OCI-M2 (cell line): ENCODE data around the gene ATP1A1.

Experiments used
- DNase-seq: peaks from one replicate; lab custom pipeline; 2025; ENCODE audit not compliant: unreplicated experiment; lab: John Stamatoyannopoulos, UW

Gene ATP1A1

DNA sequence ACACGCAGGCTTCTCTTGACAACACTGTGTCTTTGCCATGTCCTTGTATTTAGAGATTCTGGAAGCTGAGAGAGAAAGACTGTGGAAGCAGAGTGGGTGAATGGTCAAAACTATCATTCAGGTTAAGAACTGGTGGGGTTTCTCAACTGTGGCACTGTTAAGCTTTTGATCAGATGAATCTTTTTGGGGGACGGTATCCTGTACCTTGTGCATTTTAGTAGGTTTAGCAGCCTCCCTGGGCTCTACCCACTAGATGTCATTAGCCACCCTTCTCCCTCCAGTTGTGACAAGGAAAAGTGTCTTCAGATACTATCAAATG, 39.4 kb downstream of the ATP1A1 start:
- DNase-seq = no peak

DNA sequence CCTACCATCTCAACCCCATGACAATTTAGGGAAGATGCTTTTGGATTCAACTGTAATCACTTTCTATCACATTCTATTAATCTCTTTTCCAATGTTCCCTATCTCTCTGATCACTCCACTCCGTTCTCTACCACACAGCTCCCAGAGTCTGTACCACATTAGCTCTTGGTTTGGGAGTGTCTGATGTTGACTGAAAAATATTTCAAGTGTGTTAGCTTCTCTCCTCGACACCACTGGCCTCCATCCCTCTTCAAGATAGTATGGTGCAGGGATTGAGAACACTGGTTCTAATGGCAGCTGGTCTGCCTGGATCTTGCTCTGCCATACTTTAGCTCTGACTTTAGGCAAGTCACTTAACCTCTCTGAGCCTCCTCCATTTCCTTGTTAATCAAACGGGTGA, 39.9 kb downstream of the ATP1A1 start:
- DNase-seq = no peak

DNA sequence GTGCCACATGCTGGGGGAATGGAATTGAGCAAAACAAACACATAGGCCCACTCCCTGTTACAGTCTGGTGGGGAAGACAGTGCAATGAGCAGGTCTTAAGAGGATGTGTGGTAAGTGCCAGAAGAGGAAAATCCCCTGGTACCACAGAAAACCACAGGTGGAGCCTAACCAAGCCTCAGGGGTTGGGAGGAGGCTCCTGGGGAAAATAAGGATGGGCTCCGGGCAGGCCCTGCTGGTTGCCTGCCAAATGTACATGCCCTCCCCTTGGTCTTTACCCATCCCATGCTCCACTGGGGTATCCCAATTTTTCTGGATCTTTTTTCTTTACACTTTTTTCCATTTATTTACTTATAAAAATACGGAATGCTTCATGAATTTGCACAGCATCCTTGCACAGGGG, 40.4 kb downstream of the ATP1A1 start:
- no peak for DNase-seq

DNA sequence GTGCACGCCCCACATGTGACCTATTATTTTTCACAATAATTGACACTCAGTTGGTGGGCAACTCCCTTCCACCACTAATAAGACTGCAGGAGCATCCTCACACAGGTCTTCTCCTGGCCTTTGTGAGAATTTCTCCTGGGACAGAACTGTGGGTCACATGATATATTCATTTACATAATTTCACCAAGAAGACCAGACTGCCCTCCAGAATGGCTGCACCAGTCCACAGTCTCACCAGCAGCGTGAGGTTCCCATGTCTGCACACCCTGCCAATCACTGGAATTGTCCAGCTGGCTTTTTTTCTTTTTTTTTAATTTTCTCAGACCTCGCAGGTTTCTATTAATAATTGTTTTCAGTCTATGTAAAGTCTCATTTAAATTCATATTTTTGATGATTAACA, 41.3 kb downstream of the ATP1A1 start:
- no peak for DNase-seq

DNA sequence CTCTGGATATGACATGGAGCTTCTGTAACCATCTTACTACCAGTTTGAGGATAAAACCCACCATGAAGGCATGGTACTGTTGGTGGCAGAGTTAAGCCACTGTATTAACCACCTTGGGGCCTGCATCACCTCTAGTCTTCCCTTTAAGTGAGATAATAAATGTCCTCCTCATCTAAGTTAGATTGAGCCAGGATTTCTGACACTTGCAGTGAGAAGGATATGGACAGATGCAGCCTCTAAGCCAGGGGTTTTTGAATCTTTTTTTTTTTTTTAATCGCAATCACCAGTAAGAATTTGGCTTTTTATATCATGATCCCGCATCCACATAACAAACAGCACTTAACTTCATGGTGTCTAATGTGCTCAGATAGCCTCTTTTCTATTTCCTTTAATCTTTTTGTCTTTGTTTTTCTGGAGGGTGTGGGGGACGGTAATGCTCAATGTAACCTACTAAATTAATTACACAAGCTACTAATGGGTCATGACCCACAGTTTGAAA, 42.2 kb downstream of the ATP1A1 start:
- DNase-seq = no peak

DNA sequence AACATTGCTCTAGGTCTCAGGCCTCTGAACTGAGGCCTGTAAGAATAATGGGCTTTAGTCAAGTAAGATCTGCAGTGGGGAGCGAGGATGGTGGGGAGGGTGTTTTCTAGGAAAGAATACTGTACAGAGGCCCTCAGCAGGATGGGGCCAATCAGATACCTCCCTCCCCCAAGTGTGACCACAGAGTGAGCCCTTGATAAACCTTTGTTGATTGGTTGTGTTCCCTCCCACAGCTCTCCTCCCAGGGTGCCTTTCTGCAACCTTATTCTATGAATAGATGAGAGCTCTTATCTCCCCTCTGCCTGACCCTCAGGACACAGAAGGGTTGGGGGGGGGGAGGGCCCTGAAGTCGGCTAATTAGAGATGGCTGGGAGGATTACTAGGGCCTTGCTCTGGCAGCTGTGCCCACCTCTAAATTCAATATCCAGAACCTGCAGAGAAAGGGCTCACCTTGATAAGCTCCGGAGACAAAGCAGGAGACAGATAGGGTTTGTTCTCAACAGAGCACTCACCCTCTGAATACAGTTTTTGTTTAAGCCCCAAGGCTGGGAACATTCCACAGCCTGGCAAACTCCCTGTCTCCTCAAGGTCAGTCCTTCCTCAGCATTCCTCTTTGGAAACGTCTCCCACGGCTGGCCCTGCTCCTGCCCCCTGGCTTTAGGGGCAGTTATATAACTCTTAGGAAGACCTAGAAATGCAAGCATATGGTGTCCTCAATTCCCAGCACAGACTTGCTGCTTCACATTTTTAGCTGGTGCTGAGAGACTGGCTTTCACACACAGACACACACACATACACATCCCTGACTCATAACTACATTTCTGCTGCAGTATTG, 42.9 kb downstream of the ATP1A1 start:
- peak; percentile 25 for DNase-seq

DNA sequence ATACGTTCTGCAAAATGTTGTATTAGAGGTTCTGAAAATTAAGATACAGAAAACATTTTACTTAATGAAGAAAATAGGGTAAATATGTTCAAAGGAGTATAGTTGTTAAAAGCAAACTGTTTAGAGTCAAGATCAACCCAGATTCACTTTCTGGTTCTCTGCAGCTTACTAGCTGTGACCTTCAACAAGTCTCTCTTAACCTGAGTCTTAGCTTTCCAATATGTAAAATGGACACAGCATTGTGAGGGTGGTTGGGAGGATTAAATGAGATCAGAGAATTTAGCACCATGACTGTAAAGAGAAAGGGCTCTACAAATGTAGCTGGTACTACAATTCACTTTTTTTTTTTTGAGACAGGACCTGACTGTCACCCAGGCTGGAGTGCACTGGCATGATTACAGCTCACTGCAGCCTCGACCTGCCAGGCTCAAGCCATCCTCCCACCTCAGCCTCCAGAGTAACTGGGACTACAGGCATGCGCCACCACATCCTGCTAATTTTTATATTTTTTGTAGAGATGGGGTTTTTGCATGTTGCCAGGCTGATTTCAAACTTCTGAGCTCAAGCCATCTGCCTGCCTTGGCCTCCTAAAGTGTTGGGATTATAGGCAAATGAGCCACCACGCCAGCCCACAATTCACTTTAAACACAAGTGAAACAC, 43.9 kb downstream of the ATP1A1 start:
- DNase-seq = no peak

DNA sequence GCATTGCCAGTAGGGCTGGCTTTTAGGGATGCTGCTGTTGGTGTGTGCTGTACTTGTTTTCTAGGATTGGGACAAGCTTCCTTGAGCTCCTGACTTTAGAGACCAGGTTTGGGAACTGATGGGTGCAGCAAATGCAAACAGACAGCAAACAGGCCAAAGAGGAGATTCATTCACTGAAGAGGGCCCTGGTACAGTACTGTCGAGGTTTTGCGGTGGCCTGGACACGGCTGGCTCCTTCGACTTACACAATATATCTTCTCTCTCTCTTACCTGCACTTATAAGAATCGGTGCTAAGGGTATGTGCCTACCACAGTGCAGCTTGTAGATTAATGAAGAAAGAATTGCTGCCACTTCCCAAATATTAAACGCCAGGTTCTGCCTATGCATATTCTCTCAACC, 44.6 kb downstream of the ATP1A1 start:
- no peak for DNase-seq

DNA sequence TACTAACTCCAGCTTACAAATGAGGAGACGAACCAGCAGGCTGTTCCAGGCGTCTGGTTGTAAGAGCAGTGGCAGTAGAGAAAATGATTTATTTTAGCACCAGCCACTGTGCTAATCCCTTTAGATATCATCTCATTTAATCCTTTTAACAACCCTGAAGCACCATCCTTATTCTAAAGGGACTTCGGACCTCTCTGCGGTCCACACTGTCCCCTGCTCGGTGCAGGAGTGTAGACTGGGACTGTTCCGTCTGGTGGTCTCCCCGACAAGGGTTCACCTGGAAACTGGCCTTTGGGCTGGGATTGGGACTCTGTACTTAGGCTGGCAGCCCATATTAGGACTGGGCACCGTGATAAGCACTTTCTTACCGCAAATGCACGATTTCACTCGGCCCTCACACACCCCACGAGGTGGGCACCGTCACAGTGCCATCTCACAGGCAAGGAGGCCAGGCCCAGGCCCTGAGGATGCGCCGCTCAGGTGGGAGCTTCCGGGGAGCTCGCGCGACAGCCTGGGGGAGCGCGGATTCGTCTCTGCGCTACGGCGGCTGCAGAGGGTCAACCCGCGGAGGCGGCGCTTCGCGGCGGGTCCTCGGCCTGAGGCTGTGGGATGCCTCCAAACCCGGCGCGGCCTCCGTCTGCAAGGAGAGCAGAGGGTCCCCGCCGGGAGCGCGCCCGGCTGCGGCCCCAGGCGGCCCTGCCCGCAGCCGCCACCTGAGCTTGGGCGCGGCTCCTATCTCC, 45.2 kb downstream of the ATP1A1 start:
- no peak for DNase-seq

DNA sequence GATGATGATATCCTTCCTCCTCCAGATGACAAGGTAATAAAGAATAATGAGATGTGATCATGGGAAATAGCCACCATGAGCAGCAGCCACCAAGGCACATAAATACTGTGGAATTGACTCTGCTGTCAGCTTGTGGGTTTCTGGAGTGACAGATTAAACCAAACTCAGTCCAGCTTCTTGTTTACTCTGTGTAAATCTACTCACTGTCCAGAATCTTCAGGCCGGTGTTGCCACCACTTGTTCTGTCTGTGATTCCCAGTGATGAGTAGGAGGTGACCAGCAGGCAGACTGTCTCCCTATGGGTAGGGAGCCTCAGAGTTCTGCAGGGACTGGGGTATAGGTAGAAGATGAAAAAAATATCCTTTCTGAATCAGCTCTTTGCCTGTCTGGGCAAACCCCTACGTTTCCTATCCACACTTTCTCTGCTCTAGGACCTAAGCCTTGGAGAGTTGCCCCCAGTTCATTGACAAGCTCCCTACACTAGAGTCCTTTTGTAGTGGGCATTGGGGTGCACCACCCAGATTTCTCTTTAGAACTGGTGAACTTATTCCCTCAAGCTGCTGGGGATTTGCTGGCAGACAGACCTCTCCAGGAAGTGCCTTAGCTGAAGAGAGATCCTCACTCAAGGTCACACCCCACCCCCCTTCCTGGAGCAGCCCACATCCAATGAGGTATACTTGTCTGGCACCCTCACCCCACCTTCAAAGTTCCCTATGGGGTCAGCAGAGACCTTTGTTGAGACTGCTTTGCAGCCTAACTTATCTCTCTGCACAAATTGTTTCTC, 47.6 kb downstream of the ATP1A1 start:
- no peak for DNase-seq

DNA sequence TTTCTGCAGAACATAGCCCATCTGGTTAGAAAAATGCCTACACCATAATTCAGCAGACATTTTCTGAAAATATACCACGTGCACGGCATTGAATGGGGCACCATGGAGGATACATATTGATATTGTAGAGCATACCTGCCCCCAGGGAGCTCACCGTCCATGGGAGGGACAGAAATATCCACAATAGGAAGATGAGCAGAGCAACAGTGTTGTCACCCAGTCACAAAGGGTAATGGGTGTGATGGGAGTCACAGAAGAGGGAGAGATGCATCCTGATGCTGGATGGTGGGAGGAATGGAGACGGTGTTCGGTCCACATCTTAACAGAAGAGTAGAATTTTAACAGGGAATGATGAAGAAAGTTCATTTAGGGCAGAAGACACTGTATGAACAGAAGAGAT, 51.4 kb downstream of the ATP1A1 start:
- DNase-seq = no peak

DNA sequence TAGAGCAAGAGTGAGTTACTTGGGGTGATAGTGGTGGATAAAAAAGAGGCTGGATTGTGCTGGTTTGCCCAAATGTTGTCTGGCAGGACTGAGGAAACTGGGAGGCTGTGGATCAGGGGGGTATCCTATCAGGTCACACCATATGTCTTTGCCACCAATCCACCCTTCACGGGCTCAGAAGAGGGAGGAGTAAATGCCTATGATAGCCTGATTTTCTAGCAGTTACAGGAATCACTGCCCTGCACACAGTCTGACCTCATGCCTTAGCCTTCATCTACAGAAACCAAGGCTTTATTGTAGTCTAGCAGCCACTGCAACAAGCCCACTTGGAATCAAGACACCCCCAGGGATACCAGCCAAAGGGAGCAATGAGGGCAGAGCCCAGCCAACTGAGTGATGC, 51.8 kb downstream of the ATP1A1 start:
- no peak for DNase-seq

DNA sequence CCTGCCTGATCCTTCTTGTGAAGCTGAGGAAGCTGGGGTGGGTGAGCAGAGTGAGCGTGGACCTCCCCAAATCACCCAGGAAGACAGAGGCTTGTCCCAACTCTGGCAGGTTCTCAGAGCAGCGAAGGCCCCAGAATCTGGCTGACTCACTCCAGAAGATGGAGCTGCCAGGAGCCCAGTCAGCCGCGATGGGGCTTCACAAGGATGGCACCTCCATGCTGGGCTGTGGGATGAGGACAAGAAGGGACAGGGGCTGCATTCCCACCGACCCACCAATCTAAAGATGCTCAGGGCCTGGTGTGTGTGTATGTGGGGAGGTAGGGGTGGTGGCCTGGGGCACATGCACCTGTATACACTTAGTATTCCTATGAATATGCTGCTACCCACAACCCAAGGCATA, 52.9 kb downstream of the ATP1A1 start:
- DNase-seq = no peak

DNA sequence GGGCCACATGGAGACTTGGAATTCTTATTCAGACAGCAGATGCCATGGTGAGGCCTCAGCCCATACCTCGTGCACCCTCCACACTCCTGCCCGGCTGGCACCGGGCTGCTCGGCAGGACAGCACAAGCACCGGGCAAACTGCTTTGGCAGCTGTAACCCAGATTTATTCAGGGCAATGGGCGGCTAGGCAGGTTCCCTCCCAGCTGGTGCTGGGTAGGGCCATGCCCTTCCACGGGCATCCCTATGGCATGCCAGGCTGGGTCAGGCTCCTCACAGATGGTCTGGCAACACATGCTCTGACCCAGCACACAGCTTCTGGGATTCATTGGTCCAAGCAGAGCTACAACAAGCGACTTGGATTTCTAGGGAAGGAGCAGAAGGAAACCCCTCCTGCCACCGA, 53.4 kb downstream of the ATP1A1 start:
- DNase-seq = no peak

DNA sequence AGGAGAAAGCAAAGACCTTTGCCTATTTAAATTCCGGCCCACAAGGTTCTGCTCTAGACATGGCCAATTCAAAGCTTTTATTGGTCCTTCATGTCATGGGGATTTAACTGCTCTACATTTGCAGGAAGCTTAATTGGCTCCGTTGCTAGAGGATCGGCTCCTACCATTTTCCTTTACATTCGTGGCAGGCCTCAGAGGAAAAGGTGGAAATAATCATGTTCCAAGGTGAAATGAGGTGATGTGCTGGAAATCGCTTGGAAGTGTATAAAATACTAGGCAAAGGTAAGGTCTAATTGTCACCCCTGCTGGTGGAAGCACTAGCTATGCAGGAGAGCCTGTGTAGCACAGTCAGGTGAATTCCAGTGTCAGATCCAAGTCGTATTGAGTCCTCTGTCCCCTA, 55.5 kb downstream of the ATP1A1 start:
- DNase-seq = no peak

DNA sequence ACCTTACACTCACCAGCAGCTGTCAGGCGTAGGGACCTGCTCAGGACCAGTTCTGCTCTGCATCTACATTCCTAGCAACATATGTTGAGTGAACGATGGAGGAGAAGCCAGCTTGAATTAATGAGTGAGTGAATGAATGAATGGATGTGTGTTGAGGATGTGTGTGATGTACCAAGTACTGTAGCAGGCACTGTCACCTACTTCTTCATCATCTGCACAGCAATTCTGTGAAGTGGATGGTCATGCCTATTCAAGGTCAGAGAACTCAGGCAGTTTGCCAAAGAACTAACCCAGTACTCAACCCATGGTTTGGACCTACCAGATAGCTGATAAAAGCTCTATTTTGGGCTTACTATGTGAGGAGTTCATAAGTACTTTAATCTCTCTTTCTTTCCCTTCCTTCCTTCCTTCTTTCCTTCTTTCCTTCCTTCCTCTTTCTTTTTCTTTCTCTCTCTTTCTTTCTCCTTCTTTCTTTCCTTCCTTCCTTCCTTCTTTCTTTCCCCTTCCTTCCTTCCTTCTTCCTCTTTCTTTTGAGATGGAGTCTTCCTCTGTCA, 56.9 kb downstream of the ATP1A1 start:
- no peak for DNase-seq

DNA sequence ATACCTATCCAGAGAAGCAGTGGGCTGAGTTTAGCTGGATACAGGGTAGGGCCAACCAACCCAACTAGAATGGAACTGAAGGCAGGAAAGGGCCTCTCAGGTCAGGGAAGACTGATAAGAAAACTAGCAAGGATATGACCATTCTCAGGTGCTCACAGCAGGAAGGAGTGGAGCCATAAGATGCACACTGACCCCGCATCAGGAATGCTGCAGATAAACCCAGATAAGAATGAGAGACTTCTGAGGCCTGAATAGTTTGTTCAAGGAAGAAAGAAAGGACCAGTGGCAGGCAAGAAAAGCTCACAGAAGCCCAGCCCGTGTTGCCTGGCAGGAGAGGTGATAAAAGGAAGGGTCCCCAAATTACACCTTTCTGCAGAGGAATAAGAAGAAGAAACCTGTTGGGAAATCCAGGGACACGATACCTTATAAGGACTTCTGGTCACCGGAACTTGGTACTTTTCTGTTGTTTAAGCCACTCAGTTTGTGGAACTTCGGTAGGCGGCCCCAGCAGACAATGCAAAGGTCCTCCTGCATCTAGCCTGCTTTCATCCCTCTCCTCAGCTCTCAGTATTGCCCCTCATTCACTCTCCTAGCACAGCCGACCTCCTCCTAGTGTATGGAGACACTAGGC, 58.9 kb downstream of the ATP1A1 start:
- no peak for DNase-seq

DNA sequence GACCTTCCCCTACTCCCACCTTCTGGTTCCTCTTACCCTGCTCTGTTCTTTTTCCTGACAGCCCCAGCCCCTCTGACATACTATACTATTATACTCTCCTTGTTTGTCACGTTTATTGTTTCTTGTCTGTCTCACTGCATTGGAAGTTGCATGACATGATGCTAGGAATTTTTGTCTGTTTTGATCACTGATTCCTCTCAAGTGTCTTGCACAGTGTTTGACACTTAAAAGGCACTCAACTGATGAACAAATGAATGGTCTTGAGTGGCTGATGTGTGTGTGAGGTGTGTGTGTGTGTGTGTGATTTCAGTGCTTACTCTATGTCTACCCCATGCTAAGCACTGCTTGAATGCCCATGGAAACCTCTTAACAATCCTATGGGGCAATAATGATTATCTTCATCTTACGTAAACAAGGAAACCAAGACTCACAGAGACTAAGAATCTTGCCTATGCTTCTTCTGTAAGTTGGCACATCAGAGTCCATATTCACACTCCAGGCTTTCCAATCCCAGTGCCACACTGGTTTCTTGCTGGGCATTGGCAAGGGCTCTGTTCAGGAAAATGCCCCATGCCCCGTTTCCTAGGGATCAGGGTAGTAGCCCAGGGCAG, 59.7 kb downstream of the ATP1A1 start:
- DNase-seq = no peak

DNA sequence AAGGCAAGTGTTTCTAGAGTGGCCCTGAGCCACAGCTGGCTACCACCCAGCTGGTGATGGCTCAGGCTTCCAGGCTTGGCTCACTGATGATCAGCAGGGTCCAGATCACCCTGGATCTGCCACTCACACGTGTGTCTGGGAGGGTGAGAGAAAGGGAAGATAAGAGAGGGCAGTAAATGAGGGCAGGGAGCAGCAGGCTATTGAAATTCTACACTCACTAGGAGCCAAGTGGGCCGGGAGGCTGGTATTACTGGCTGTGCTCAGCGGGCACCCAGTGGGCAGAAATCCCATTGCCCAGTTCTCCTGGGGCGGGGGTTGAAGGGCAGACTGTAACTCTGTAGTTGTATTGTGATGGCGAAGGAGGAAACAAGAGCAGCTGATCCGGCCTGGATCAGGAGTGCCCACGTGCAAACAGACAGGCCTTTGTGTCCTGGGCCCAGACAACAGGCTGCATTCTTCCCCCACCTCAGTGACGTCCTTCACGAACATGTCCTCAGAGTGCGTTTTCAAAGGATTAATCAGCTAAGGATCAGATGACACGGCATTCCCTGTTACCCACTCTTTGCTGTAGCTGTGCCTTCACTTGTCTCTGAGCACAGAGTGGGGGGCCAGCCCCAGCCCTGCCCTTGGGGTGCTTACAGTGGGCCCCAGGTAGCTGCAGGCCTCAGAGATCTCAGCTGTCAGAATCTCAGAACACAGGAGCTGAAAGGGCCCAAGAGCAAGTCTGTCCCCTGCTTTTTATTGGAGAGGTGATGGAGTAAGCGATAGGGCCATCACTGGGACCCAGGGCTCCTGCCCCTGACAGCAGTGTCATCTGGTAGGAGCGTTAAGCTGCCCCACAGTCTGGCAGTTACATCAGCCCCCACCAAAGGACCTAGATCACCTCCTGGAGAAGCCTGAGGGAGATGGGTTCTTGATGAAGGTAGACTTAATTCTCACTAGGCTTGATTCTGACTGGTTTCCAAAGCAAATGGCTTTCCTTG, 60.5 kb downstream of the ATP1A1 start:
- DNase-seq = no peak
